GM23248 (cell line): ENCODE data around the gene PPP1R9A. TPM values are rescaled to one million over a fixed set of nuclear protein-coding genes. Genes with fewer than 3 reads are reported as not detected.
"Not testable (repeated sequence)": the region's sequence is repeated elsewhere in the genome, so short reads cannot be mapped to it uniquely, and the experiment has no call there.

Source experiments
- DNase-seq: peaks from one replicate; pipeline ENCODE4 v3.0.0-alpha.2; 2015
- H2AFZ ChIP-seq: fragments of 200-600 bp; sonication (generic); 2 replicates; pipeline ENCODE4 v1.6.1; 2016; ENCODE audit warnings: antibody characterized with exemption
- H3F3A ChIP-seq: fragments of 200-600 bp; sonication (generic); 2 replicates; pipeline ENCODE4 v1.6.1; 2016; ENCODE audit warnings: mild to moderate bottlenecking, antibody characterized with exemption, mixed run types; ENCODE audit not compliant: insufficient read depth
- H3K27ac ChIP-seq: fragments of 200-600 bp; sonication (generic); 2 replicates; pipeline ENCODE4 v1.5.1; 2016; ENCODE audit warnings: mild to moderate bottlenecking
- H3K27me3 ChIP-seq: fragments of 200-600 bp; sonication (generic); replicated peaks from 2 replicates; pipeline ENCODE4 v1.6.1; 2016; ENCODE audit warnings: mild to moderate bottlenecking; ENCODE audit not compliant: insufficient read depth
- H3K36me3 ChIP-seq: fragments of 200-600 bp; sonication (generic); 2 replicates; pipeline ENCODE4 v1.6.1; 2016; ENCODE audit warnings: low read depth, mild to moderate bottlenecking
- H3K4me1 ChIP-seq: fragments of 200-600 bp; sonication (generic); 2 replicates; pipeline ENCODE4 v1.6.1; 2016; ENCODE audit warnings: mild to moderate bottlenecking; ENCODE audit not compliant: insufficient read depth
- H3K4me2 ChIP-seq: fragments of 200-600 bp; sonication (generic); one replicate; pipeline ENCODE4 v1.6.1; 2016; ENCODE audit warnings: mild to moderate bottlenecking; ENCODE audit not compliant: unreplicated experiment
- H3K4me3 ChIP-seq: fragments of 200-600 bp; sonication (generic); 2 replicates; pipeline ENCODE4 v1.5.1; 2016; ENCODE audit warnings: mild to moderate bottlenecking
- H3K79me2 ChIP-seq: fragments of 200-600 bp; sonication (generic); 2 replicates; pipeline ENCODE4 v1.6.1; 2016; ENCODE audit warnings: mild to moderate bottlenecking; ENCODE audit not compliant: insufficient read depth
- H3K9ac ChIP-seq: fragments of 200-600 bp; sonication (generic); 2 replicates; pipeline ENCODE4 v1.6.1; 2016; ENCODE audit warnings: mild to moderate bottlenecking
- H3K9me2 ChIP-seq: fragments of 200-600 bp; sonication (generic); 2 replicates; pipeline ENCODE4 v1.6.1; 2016; ENCODE audit warnings: mixed run types, mild to moderate bottlenecking, moderate library complexity; ENCODE audit not compliant: insufficient read depth
- H3K9me3 ChIP-seq: fragments of 200-600 bp; sonication (generic); one replicate; pipeline ENCODE4 v1.6.1; 2017; ENCODE audit warnings: low read depth
- H4K20me1 ChIP-seq: fragments of 200-600 bp; sonication (generic); 2 replicates; pipeline ENCODE4 v1.6.0; 2016; ENCODE audit not compliant: insufficient read depth
- EZH2 ChIP-seq: fragments of 200-600 bp; sonication (generic); IDR thresholded peaks from 2 replicates; pipeline ENCODE4 v1.6.1; 2018; ENCODE audit warnings: antibody characterized with exemption, mild to moderate bottlenecking; ENCODE audit not compliant: insufficient read depth, poor library complexity, severe bottlenecking
- EZH2phosphoT487 ChIP-seq: fragments of 200-600 bp; sonication (generic); IDR thresholded peaks from 2 replicates; pipeline ENCODE4 v1.6.1; 2018; ENCODE audit warnings: antibody characterized with exemption, moderate library complexity, mild to moderate bottlenecking, low read depth; ENCODE audit not compliant: insufficient read depth
- WGBS, 2 experiments: methylation state at CpG; one replicate each; pipeline ENCODE4 v1.1.6; 2015 to 2017; ENCODE audit warnings: low lambda C conversion rate in 2 of 2, low coverage in 1 of 2; ENCODE audit errors: missing lambda C conversion rate in 2 of 2; 5-methylcytosine and 5-hydroxymethylcytosine counted together
- in situ Hi-C: fragments of 300-500 bp; cut with MboI; formaldehyde crosslinking; loops from 2 replicates; pipeline ENCODE4 v1.15.0; 2020
- polyA plus RNA-seq: library from polyadenylated mRNA; unstranded; fragments of >200 nt; fragmentation: Nextera tagmentation; extraction: Ambion mirVana; gene quantifications from 2 replicates; pipeline ENCODE4 v1.2.1, GENCODE V29; 2016
- total RNA-seq: library from RNA; depleted of rRNA; stranded (reverse); fragments of >200 nt; shearing (Covaris generic); gene quantifications from 2 replicates; pipeline ENCODE4 v1.2.3, GENCODE V29; 2014

The PPP1R9A gene
- total and polyA plus RNA-seq, 2 experiments from 2014 or later = 0.03 TPM; not detected in 1

DNA sequence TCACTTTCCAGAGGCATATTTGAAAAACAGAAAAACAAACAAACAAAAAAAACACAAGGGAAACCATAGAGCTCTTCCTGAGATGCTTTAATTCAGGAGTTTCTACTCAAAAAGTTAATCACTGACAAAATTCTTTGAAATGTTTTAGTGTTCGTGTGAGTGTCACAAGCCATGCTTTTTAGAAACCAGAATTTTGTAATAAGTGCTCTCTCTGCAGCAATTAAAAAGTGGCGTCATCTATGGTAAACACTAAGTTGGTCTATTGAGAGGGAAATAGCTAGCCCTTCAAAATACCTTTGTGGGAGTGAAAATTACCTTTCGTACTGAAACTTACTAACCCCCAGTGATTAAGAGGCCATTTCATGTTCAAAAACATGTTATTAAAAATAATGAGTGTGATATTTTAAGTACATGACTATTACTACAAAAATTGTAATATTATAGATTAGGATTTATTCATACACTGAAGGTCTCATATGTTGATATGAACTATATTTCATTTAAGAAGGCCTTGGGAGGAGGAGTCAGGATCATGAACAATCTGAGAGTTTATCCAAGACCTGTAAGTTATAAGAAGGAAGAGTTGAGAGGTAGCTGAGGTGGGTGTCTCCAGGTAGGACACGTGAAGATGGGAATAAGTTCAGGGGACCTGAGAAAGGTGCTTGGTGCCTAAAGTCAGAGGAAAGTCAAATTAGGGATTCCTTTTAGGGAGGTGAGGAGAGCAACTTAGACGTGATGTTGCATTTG, 94.6 kb downstream of the PPP1R9A start:
- no peaks in the 10 kb centered on the region for H3K9me3 ChIP-seq

GRCh38 chr7:95002775-95003174, 95.4 kb downstream of the PPP1R9A start:
- Histone ChIP-seq H3K27me3 (no peaks in the 10 kb centered on the region), H3K4me1 (no peaks in the 10 kb centered on the region), H3K4me2 (no peak overlapping the region), H3K9me3 (no peaks in the 10 kb centered on the region), H3K9ac (no peak overlapping the region), H3K36me3 (no peaks in the 10 kb centered on the region), H4K20me1 (no peaks in the 10 kb centered on the region), H3K9me2 (no peaks in the 10 kb centered on the region), H3K4me3 (no peak overlapping the region), H3K27ac (no peak overlapping the region), H3F3A (no peaks in the 10 kb centered on the region), H3K79me2 (no peaks in the 10 kb centered on the region), H2AFZ (no peak overlapping the region)
- in situ Hi-C loops = loop anchor here (25.0 kb wide), 1 partner anchor 715 kb away; no protein-coding TSS in a partner anchor
- TF ChIP-seq EZH2 (no peak), EZH2phosphoT487 (no peak)
- 57 to 59% methylated on average over 1 of the region's 1 CpG for WGBS, 2 experiments
- no peak for DNase-seq

More for the DNA sequence above, 94.6 kb downstream of the PPP1R9A start:
- Histone ChIP-seq H3K4me2 (no peak overlapping the region), H3K36me3 (no peaks in the 10 kb centered on the region), H2AFZ (no peak overlapping the region), H3F3A (no peaks in the 10 kb centered on the region), H3K79me2 (no peaks in the 10 kb centered on the region), H3K9ac (no peak overlapping the region), H3K27me3 (no peaks in the 10 kb centered on the region), H3K9me2 (no peaks in the 10 kb centered on the region), H3K4me3 (no peak overlapping the region), H4K20me1 (no peaks in the 10 kb centered on the region), H3K27ac (no peak overlapping the region), H3K4me1 (no peaks in the 10 kb centered on the region)
- 73 to 75% methylated on average over 5 of the region's 5 CpGs for WGBS, 2 experiments
- in situ Hi-C loops = loop anchor here (25.0 kb wide), 1 partner anchor 715 kb away; no protein-coding TSS in a partner anchor
- DNase-seq = no peak
- TF ChIP-seq EZH2phosphoT487 (no peak), EZH2 (no peak)

- in situ Hi-C loops = loop anchor here (25.0 kb wide), 1 partner anchor 717 kb away; no protein-coding TSS in a partner anchor
- WGBS, 2 experiments = 53% methylated on average over 6 of the region's 6 CpGs
Measured at GRCh38 chr7:95004618-95005247, 97.3 kb downstream of the PPP1R9A start.

GRCh38 chr7:95006010-95006409, 98.6 kb downstream of the PPP1R9A start:
- H3K4me3 ChIP-seq = no peak overlapping the region
- no peak overlapping the region for H2AFZ ChIP-seq
- no peaks in the 10 kb centered on the region for H3K9me2 ChIP-seq
- H3K79me2 ChIP-seq = no peaks in the 10 kb centered on the region
- no peaks in the 10 kb centered on the region for H3K27me3 ChIP-seq
- H3K36me3 ChIP-seq = no peaks in the 10 kb centered on the region
- no peaks in the 10 kb centered on the region for H4K20me1 ChIP-seq
- no peak for DNase-seq
- H3K4me2 ChIP-seq = no peak overlapping the region
- in situ Hi-C loops = loop anchor here (25.0 kb wide), 1 partner anchor 719 kb away; no protein-coding TSS in a partner anchor
- peaks cover 4% of the 10 kb centered on the region for H3K4me1 ChIP-seq
- no peak overlapping the region for H3K9ac ChIP-seq
- TF ChIP-seq EZH2 (no peak), EZH2phosphoT487 (no peak)
- H3K27ac ChIP-seq = no peak overlapping the region
- H3K9me3 ChIP-seq = no peaks in the 10 kb centered on the region
- H3F3A ChIP-seq = peaks cover 3% of the 10 kb centered on the region; the same call in 1 of the 2 replicates
- WGBS, 2 experiments = 88 to 91% methylated on average over 5 of the region's 5 CpGs

More at GRCh38 chr7:95004618-95005247, 97.3 kb downstream of the PPP1R9A start:
- Histone ChIP-seq H3F3A (no peaks in the 10 kb centered on the region), H2AFZ (no peak overlapping the region), H3K4me3 (no peak overlapping the region), H3K36me3 (no peaks in the 10 kb centered on the region), H3K4me1 (no peaks in the 10 kb centered on the region), H3K9me3 (no peaks in the 10 kb centered on the region), H3K79me2 (no peaks in the 10 kb centered on the region), H3K9ac (no peak overlapping the region), H3K27me3 (no peaks in the 10 kb centered on the region), H3K4me2 (no peak overlapping the region), H4K20me1 (no peaks in the 10 kb centered on the region), H3K9me2 (no peaks in the 10 kb centered on the region), H3K27ac (no peak overlapping the region)
- peak; percentile 5 for DNase-seq
- TF ChIP-seq EZH2phosphoT487 = no peak
- no peak for TF ChIP-seq EZH2

DNA sequence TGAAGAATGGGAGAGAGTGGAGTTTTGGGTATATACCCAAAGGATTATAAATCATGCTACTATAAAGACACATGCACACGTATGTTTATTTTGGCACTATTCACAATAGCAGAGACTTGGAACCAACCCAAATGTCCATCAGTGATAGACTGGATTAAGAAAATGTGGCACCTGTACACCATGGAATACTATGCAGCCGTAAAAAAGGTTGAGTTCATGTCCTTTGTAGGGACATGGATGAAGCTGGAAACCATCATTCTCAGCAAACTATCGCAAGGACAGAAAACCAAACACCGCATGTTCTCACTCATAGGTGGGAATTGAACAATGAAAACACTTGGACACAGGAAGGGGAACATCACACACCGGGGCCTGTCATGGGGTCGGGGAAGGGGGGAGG, 101.4 kb downstream of the PPP1R9A start:
- not testable (repeated sequence) for H3K36me3 ChIP-seq, H3K27me3 ChIP-seq, H3K27ac ChIP-seq, H3K79me2 ChIP-seq, H4K20me1 ChIP-seq, H3K9me3 ChIP-seq, H2AFZ ChIP-seq, H3K9me2 ChIP-seq, H3K4me2 ChIP-seq, H3K9ac ChIP-seq, H3K4me3 ChIP-seq, DNase-seq
- Histone ChIP-seq H3F3A (peaks cover 23% of the 10 kb centered on the region), H3K4me1 (peaks cover 19% of the 10 kb centered on the region)
- in situ Hi-C loops = loop anchor here (25.0 kb wide), 1 partner anchor 721 kb away; no protein-coding TSS in a partner anchor
- 76 to 78% methylated on average over 5 to 6 of the region's 6 CpGs for WGBS, 2 experiments
